PC-9 (cell line): ENCODE data around the gene PKN2. TPM values are rescaled to one million over a fixed set of nuclear protein-coding genes. Genes with fewer than 3 reads are reported as not detected.
"Not testable (repeated sequence)": the region's sequence is repeated elsewhere in the genome, so short reads cannot be mapped to it uniquely, and the experiment has no call there.

ENCODE experiments used
- BruUV-seq: library from RNA; stranded (reverse); fragments of 400-500 nt; replicated peaks from 2 replicates; lab custom pipeline; 2021; lab: Mats Ljungman, UMichigan
- CTCF ChIA-PET: fragments of 300-600 bp; sonication (Branson Sonifier 250); formaldehyde crosslinking; loops from one replicate; lab custom pipeline; 2022; ENCODE audit warnings: antibody characterized with exemption; lab: Charles Lee
- POLR2A ChIA-PET: fragments of 300-600 bp; sonication (Branson Sonifier 250); formaldehyde crosslinking; loops from one replicate; lab custom pipeline; 2022; ENCODE audit warnings: antibody characterized with exemption; ENCODE audit not compliant: unreplicated experiment; lab: Charles Lee
- DNase-seq, 2 experiments: peaks; one replicate each; pipeline versions ENCODE4 v3.0.0 to v3.0.0-alpha.2; 2015 to 2022; ENCODE audit warnings: mixed read lengths in 1 of 2
- H2AFZ ChIP-seq: fragments of 200-600 bp; sonication (generic); 2 replicates; pipeline ENCODE4 v1.8.1; 2017; ENCODE audit warnings: antibody characterized with exemption
- H3F3A ChIP-seq: fragments of 200-600 bp; sonication (generic); 2 replicates; pipeline ENCODE4 v1.8.1; 2017; ENCODE audit warnings: antibody characterized with exemption, mild to moderate bottlenecking, low read depth; ENCODE audit not compliant: insufficient read depth
- H3K27ac ChIP-seq: fragments of 200-600 bp; sonication (generic); 2 replicates; pipeline ENCODE4 v1.6.1; 2016; ENCODE audit warnings: mixed run types
- H3K27me3 ChIP-seq: fragments of 200-600 bp; sonication (generic); 2 replicates; pipeline ENCODE4 v1.6.1; 2016; ENCODE audit warnings: low read depth, mixed run types; ENCODE audit not compliant: insufficient read depth
- H3K36me3 ChIP-seq: fragments of 200-600 bp; sonication (generic); 2 replicates; pipeline ENCODE4 v1.6.1; 2016; ENCODE audit warnings: low read depth, mixed run types
- H3K4me1 ChIP-seq: fragments of 200-600 bp; sonication (generic); replicated peaks from 2 replicates; pipeline ENCODE4 v1.6.1; 2016; ENCODE audit warnings: mixed run types; ENCODE audit not compliant: insufficient read depth
- H3K4me2 ChIP-seq: fragments of 200-600 bp; sonication (generic); 2 replicates; pipeline ENCODE4 v1.6.1; 2017; ENCODE audit warnings: mixed run types
- H3K4me3 ChIP-seq: fragments of 200-600 bp; sonication (generic); 2 replicates; pipeline ENCODE4 v1.6.1; 2016; ENCODE audit warnings: mixed run types
- H3K79me2 ChIP-seq: fragments of 200-600 bp; sonication (generic); 2 replicates; pipeline ENCODE4 v1.6.1; 2017; ENCODE audit warnings: low read depth, mixed run types
- H3K9me2 ChIP-seq: fragments of 200-600 bp; sonication (generic); 2 replicates; pipeline ENCODE4 v1.8.1; 2017; ENCODE audit warnings: mild to moderate bottlenecking; ENCODE audit not compliant: insufficient read depth
- H3K9me3 ChIP-seq: fragments of 200-600 bp; sonication (generic); 2 replicates; pipeline ENCODE4 v1.8.1; 2016; ENCODE audit warnings: low read depth; ENCODE audit not compliant: insufficient read depth
- H4K20me1 ChIP-seq: fragments of 200-600 bp; sonication (generic); 2 replicates; pipeline ENCODE4 v1.8.1; 2017; ENCODE audit not compliant: insufficient read depth
- EZH2 ChIP-seq: fragments of 200-600 bp; sonication (generic); IDR thresholded peaks from 2 replicates; pipeline ENCODE4 v1.8.0; 2017; ENCODE audit warnings: antibody characterized with exemption, low read depth
- intact Hi-C: fragments of 100-400 bp; cut with micrococcal nuclease; formaldehyde crosslinking; loops from one replicate; pipeline ENCODE4 v1.10.0; 2022; ENCODE audit not compliant: unreplicated experiment
- total RNA-seq: library from RNA; stranded (reverse); gene quantifications from 2 replicates; pipeline ENCODE4 v1.2.3, GENCODE V29; 2021
- TF ChIP-seq, protein P1 (sequence below): fragments of 200-600 bp; sonication (generic); conservative IDR thresholded peaks from 2 replicates; pipeline ENCODE4 v1.6.1; 2017; ENCODE audit warnings: mixed run types, antibody characterized with exemption, mild to moderate bottlenecking, moderate library complexity

The PKN2 gene
- total RNA-seq, 1 experiment from 2014 or later = 79.3 TPM

DNA sequence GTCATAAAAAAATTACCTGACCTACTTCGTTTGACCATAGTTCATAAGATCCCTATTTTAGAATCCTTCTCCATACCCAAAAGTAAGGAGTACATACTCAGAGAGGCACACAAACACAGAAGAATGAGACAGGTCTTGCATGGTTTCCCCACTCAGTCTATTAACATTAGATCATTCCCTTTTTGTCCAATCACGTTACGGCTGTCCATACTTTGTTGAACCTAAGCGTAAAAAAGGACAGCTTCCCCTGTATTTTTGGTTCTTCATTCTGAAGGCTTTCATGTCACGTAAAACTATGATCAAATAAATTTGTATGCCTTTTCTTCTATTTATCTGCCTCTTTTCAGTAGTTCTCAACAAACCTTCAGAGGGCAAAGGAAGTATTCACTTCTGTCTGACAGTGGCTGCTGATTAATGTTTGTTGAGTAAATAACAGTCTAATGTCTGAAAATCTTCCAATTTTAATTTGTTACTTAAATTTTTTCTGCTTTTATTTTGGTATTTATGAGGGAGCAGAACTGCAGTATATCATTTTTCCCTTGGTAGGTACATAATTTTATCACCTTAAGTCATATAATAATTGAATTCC, 16.4 kb downstream of the PKN2 start:
- intact Hi-C loops = no loop called here
- TF ChIP-seq, protein P1, sequence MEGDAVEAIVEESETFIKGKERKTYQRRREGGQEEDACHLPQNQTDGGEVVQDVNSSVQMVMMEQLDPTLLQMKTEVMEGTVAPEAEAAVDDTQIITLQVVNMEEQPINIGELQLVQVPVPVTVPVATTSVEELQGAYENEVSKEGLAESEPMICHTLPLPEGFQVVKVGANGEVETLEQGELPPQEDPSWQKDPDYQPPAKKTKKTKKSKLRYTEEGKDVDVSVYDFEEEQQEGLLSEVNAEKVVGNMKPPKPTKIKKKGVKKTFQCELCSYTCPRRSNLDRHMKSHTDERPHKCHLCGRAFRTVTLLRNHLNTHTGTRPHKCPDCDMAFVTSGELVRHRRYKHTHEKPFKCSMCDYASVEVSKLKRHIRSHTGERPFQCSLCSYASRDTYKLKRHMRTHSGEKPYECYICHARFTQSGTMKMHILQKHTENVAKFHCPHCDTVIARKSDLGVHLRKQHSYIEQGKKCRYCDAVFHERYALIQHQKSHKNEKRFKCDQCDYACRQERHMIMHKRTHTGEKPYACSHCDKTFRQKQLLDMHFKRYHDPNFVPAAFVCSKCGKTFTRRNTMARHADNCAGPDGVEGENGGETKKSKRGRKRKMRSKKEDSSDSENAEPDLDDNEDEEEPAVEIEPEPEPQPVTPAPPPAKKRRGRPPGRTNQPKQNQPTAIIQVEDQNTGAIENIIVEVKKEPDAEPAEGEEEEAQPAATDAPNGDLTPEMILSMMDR = no peak
- TF ChIP-seq EZH2 = no peak

GRCh38 chr1:88701275-88701674, 17.2 kb downstream of the PKN2 start:
- no peak for DNase-seq
- no peak overlapping the region for H3K4me2 ChIP-seq
- H3K36me3 ChIP-seq = 0 out of 2 replicates have a peak, but pooled peaks cover 2% of the 10 kb centered on the region
- ChIA-PET CTCF (interaction anchor here (0.5 to 0.6 kb wide), 2 partner anchors 17 to 181 kb away, joined by 5 read pairs; no protein-coding TSS in a partner anchor), POLR2A (no interaction called here)
- peaks cover under 1% of the 10 kb centered on the region; the same call in 1 of the 2 replicates for H3K9me3 ChIP-seq
- no peak overlapping the region for H3K27ac ChIP-seq
- peaks cover 12% of the 10 kb centered on the region for H3F3A ChIP-seq
- H3K27me3 ChIP-seq = no peaks in the 10 kb centered on the region
- peaks cover 23% of the 10 kb centered on the region for H3K4me1 ChIP-seq
- no TSS peak for BruUV-seq
- peaks cover 33% of the 10 kb centered on the region for H4K20me1 ChIP-seq
- no peak for TF ChIP-seq EZH2
- no peak overlapping the region for H3K4me3 ChIP-seq
- peaks cover 98% of the 10 kb centered on the region for H3K79me2 ChIP-seq
- intact Hi-C loops = no loop called here
- no peaks in the 10 kb centered on the region for H3K9me2 ChIP-seq
- H2AFZ ChIP-seq = no peak overlapping the region

More for the DNA sequence above, 16.4 kb downstream of the PKN2 start:
- peaks cover 98% of the 10 kb centered on the region for H3K79me2 ChIP-seq
- no peak for DNase-seq
- H3F3A ChIP-seq = peaks cover 12% of the 10 kb centered on the region
- H3K4me3 ChIP-seq = no peak overlapping the region
- H2AFZ ChIP-seq = no peak overlapping the region
- POLR2A ChIA-PET = no interaction called here
- no TSS peak for BruUV-seq
- CTCF ChIA-PET = interaction anchor here (0.6 kb wide), 1 partner anchor 16 kb away, joined by 5 read pairs; no protein-coding TSS in a partner anchor
- H4K20me1 ChIP-seq = peaks cover 33% of the 10 kb centered on the region
- no peak overlapping the region for H3K27ac ChIP-seq
- no peaks in the 10 kb centered on the region for H3K9me2 ChIP-seq
- H3K27me3 ChIP-seq = no peaks in the 10 kb centered on the region
- H3K9me3 ChIP-seq = no peaks in the 10 kb centered on the region
- no peak overlapping the region for H3K4me2 ChIP-seq
- peaks cover 28% of the 10 kb centered on the region for H3K4me1 ChIP-seq
- 0 out of 2 replicates have a peak, but pooled peaks cover 6% of the 10 kb centered on the region for H3K36me3 ChIP-seq

DNA sequence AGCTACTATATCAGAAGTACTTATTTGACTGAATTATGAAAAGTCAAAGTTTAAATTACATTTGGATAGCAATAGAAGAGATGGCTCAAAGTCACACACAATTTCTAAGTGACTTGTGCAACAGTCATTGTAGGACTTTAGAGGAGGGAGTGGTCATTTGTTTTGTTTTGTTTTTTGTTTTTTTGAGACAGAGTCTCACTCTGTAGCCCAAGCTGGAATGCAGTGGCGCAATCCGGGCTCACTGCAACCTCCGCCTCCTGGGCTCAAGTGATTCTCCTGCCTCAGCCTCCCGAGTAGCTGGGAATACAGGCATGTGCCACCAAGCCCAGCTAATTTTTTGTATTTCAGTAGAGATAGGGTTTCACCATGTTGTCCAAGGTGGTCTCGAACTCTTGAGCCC, 17.7 kb downstream of the PKN2 start:
- H3K4me3 ChIP-seq, POLR2A ChIA-PET, H2AFZ ChIP-seq, CTCF ChIA-PET, H3K9me2 ChIP-seq, H3K27me3 ChIP-seq, H3K27ac ChIP-seq, H3K4me2 ChIP-seq, H3K9me3 ChIP-seq, intact Hi-C loops, DNase-seq, H3K36me3 ChIP-seq, BruUV-seq: not testable (repeated sequence)
- H3K4me1 ChIP-seq = peaks cover 27% of the 10 kb centered on the region
- peaks cover 98% of the 10 kb centered on the region for H3K79me2 ChIP-seq
- H4K20me1 ChIP-seq = peaks cover 33% of the 10 kb centered on the region
- peaks cover 12% of the 10 kb centered on the region for H3F3A ChIP-seq

GRCh38 chr1:88708011-88708410, 23.9 kb downstream of the PKN2 start:
- peaks cover 32% of the 10 kb centered on the region for H4K20me1 ChIP-seq
- H3K27me3 ChIP-seq = no peaks in the 10 kb centered on the region
- no peak for TF ChIP-seq EZH2
- TF ChIP-seq, protein P1 = no peak
- peaks cover 9% of the 10 kb centered on the region for H3F3A ChIP-seq
- H3K9me3 ChIP-seq = peaks cover 4% of the 10 kb centered on the region; the same call in 1 of the 2 replicates
- H3K36me3 ChIP-seq = peaks cover 13% of the 10 kb centered on the region
- peaks cover 24% of the 10 kb centered on the region for H3K4me1 ChIP-seq
- ChIA-PET POLR2A (no interaction called here), CTCF (no interaction called here)
- peak overlapping the region; percentile 11; the same call in 1 of the 2 replicates for H3K27ac ChIP-seq
- H2AFZ ChIP-seq = no peak overlapping the region
- no peaks in the 10 kb centered on the region for H3K9me2 ChIP-seq
- no TSS peak for BruUV-seq
- peak overlapping the region; percentile 3; the same call in 1 of the 2 replicates for H3K4me3 ChIP-seq
- peak in 1 of 2 experiments; percentile 88 for DNase-seq
- peaks cover 98% of the 10 kb centered on the region for H3K79me2 ChIP-seq
- intact Hi-C loops = no loop called here
- H3K4me2 ChIP-seq = peak overlapping the region; percentile 55

DNA sequence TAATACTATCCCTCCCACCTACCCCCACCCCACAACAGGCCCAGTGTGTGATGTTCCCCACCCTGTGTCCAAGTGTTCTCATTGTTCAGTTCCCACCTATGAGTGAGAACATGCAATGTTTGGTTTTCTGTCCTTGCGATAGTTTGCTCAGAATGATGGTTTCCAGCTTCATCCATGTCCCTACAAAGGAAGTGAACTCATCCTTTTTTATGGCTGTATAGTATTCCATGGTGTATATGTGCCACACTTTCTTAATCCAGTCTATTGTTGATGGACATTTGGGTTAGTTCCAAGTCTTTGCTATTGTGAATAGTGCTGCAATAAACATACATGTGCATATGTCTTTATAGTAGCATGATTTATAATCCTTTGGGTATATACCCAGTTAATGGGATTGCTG, 28.8 kb downstream of the PKN2 start:
- H3K9me3 ChIP-seq, CTCF ChIA-PET, H3K9me2 ChIP-seq, H3K4me2 ChIP-seq, H3K4me1 ChIP-seq, intact Hi-C loops, H2AFZ ChIP-seq, POLR2A ChIA-PET, H3K27me3 ChIP-seq, H3F3A ChIP-seq, DNase-seq, H3K27ac ChIP-seq, H3K4me3 ChIP-seq, BruUV-seq: not testable (repeated sequence)
- Histone ChIP-seq H3K79me2 (peaks cover 94% of the 10 kb centered on the region), H3K36me3 (peaks cover 13% of the 10 kb centered on the region), H4K20me1 (peaks cover 41% of the 10 kb centered on the region)

DNA sequence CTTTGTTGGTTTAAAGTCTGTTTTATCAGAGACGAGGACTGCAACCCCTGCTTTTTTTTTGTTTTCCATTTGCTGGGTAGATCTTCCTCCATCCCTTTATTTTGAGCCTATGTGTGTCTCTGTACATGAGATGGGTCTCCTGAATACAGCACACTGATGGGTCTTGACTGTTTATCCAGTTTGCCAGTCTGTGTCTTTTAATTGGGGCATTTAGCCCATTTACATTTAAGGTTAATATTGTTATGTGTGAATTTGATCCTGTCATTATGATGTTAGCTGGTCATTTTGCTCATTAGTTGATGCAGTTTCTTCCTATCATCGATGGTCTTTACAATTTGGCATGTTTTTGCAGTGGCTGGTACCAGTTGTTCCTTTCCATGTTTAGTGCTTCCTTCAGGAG, 32.5 kb downstream of the PKN2 start:
- H3K4me1 ChIP-seq, H3K27me3 ChIP-seq, CTCF ChIA-PET, DNase-seq, H2AFZ ChIP-seq, H3K9me3 ChIP-seq, H3K4me3 ChIP-seq, H3F3A ChIP-seq, H3K27ac ChIP-seq, H3K4me2 ChIP-seq, H3K36me3 ChIP-seq, POLR2A ChIA-PET, H3K9me2 ChIP-seq, intact Hi-C loops, BruUV-seq: not testable (repeated sequence)
- Histone ChIP-seq H3K79me2 (peaks cover 93% of the 10 kb centered on the region), H4K20me1 (peaks cover 41% of the 10 kb centered on the region)
